HG03097 (cell line): ENCODE results near the gene SLC44A2.

Experiments
- ATAC-seq: cut with Tn5 transposase; IDR thresholded peaks from one replicate; pipeline ENCODE4 v1.9.1; 2021; ENCODE audit not compliant: unreplicated experiment, low FRiP score

SLC44A2 gene

DNA sequence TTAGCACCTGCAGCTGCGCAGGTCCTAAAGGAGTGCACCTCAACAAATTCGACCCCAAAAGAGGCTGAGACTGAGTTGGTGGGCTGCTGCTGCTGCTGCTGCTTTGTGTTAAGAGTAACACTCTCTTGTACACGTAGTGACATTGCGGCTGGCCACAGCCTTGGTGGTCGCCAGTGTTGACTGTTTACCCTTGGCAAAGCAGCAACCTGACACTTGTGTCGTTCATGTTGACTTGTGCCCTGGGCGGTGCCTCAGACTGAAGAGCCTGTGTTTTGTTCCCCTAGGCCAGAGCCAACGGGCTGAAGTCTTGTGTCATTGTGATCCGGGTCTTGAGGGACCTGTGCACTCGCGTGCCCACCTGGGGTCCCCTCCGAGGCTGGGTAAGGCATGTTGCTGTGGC is 53.5 kb downstream of the SLC44A2 start:
- ATAC-seq, result no peak

- ATAC-seq, result no peak
Measured at GRCh38 chr19:10679743-10680142, 54.4 kb downstream of the SLC44A2 start.

DNA sequence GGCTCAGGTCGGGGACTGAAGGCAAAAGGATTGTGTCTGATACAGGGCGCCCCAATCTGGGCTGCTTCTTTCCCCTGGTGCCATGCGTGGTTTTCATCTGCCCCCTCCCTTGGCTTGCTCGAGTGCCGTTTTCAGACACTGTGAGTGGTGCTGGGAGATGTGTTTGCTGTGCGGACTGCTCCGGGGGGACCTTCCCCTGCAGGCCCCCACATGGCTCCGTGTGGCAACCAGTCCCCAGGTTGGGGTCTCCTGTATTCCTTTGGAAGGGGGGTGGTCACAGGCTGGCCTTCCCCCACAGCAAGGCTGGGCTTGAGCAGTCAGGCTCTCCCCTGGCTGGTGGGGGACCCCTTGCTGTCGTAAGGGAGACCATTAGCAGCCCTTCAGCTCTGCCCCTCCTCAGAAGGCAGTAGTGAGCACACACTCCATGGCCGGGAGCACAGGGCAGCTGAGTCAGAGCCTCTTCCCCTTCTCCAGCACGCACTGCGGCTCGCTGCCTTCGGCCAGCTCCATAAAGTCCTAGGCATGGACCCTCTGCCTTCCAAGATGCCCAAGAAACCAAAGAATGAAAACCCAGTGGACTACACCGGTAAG is 55.3 kb downstream of the SLC44A2 start:
- no peak for ATAC-seq

DNA sequence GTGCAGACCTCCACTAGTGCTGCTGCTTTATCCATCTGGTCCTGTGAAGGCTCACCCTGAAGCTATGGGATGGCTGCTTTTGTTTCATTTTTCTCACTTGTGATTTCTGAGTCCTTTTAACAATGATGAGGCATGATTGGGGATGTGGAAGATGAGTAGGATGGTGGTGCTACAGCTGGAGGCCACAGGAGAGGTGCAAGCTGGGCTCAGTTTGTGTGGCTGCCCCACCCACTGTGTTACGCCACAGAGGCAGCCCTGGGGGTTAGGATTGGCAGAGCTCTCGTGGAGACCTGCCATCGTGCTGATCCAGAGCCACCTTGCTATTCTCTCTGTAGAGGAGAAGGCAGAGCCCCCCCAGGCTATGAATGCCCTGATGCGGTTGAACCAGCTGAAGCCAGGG is 56.3 kb downstream of the SLC44A2 start:
- ATAC-seq, result no peak

DNA sequence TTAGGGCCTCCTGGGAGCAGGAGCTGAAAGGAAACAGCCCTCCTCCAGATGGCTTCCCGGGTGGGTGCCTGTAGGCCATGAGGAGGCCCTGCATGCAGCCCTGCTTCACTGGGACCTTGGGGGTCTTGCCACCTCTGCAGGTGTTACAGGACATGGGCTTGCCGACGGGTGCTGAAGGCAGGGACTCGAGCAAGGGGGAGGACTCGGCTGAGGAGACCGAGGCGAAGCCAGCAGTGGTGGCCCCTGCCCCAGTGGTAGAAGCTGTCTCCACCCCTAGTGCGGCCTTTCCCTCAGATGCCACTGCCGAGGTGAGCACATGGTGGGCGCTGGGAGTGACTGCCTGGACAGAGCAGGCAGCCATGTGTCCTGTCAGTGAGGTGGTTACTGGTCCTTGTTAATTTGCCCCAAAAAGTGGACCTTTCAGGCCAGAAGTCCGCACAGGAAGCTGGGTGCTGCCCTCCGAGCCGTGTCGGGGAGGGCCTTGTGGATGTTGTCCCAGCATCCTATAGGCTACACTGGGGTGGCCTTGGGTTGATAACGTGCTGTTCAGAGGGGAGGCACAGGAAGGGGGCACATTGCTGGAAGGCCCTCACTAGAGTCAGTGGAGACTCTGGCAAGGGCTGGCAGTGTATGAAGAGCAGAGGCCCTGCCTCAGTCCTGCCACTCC is 57.2 kb downstream of the SLC44A2 start:
- ATAC-seq, result no peak

- no peak for ATAC-seq
Measured at GRCh38 chr19:10683064-10683426, 57.7 kb downstream of the SLC44A2 start.

DNA sequence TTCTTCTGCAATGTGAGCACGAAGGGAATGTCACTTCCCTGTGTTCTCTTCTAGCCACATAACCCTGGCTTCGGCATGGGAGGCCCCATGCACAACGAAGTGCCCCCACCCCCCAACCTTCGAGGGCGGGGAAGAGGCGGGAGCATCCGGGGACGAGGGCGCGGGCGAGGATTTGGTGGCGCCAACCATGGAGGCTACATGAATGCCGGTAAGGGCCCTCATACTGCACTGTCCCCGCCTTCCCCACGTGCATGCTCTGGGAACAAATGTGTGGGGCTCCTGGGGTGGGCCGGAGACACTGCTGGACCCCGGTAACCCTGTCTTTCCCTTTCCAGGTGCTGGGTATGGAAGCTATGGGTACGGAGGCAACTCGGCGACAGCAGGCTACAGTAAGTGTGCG is 58.2 kb downstream of the SLC44A2 start:
- no peak for ATAC-seq

- ATAC-seq, result no peak
Measured at GRCh38 chr19:10685210-10685609, 59.9 kb downstream of the SLC44A2 start.

- ATAC-seq, result no peak
Measured at GRCh38 chr19:10686193-10686592, 60.8 kb downstream of the SLC44A2 start.

DNA sequence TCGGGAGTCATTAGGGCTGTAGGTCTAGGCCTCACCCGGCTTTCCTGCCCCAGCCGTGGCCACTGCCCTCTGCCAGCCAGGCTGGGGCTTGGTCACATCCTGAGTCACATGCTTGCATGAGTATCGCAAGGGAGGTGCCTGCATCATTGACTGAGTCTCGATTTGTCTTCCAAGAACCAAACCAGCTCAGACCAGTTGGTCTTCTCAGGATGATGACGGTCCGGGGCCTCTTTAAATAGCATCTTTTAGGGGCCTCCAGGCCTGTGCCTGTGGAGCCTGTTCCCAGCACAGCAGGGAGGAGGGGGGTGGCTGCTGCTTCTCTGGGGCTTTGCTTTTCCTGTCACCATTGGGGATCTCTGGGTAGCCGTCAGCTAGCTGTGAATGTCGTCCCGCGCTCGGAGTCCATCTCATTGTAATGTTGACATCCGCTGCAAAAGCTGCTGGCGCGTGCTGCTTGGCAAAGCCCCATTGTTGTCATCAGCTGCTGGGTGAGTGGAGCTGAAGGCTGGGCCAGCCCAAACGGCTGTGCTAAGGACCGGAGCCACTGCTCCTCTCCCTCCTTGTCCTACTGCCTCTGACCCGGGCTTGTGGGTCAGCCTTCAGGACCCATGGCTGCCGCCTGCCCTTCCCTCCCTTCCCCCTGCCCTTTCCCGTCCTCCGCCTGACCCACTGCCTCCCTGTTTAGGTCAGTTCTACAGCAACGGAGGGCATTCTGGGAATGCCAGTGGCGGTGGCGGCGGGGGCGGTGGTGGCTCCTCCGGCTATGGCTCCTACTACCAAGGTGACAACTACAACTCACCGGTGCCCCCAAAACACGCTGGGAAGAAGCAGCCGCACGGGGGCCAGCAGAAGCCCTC is 61.5 kb downstream of the SLC44A2 start:
- ATAC-seq, result no peak

DNA sequence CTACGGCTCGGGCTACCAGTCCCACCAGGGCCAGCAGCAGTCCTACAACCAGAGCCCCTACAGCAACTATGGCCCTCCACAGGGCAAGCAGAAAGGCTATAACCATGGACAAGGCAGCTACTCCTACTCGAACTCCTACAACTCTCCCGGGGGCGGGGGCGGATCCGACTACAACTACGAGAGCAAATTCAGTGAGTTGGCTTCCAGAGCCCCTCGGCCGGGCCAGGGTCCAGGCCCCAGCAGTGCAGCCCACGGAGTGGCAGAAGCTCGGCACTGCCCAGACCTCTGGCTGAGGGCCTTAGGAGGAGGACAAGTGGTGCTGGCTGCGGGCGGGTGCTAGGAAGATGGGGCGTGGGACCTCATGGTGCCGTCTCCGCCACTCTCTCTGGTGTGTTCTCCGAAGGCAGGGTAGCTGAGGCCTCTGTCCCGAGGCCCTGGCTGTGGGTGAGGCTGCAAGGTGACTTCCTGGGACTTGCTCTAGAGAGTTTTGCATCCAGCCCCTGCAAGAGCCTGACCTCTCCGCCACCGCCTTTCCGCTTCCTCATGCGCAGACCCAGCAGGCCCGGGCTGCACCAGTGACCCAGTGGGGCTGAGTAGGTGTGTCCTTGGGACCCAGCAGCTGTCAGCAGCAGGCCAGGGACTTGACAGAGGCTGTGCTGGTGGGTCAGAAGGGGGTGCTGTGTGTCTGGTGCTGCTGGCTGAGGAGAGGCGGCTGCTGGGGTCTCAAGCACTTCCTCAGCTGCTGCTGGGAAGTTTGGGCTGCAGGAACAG is 62.4 kb downstream of the SLC44A2 start:
- ATAC-seq, result no peak

- no peak for ATAC-seq
Measured at GRCh38 chr19:10688545-10689280, 63.4 kb downstream of the SLC44A2 start.

GRCh38 chr19:10690341-10690781 is 65.0 kb downstream of the SLC44A2 start:
- no peak for ATAC-seq

DNA sequence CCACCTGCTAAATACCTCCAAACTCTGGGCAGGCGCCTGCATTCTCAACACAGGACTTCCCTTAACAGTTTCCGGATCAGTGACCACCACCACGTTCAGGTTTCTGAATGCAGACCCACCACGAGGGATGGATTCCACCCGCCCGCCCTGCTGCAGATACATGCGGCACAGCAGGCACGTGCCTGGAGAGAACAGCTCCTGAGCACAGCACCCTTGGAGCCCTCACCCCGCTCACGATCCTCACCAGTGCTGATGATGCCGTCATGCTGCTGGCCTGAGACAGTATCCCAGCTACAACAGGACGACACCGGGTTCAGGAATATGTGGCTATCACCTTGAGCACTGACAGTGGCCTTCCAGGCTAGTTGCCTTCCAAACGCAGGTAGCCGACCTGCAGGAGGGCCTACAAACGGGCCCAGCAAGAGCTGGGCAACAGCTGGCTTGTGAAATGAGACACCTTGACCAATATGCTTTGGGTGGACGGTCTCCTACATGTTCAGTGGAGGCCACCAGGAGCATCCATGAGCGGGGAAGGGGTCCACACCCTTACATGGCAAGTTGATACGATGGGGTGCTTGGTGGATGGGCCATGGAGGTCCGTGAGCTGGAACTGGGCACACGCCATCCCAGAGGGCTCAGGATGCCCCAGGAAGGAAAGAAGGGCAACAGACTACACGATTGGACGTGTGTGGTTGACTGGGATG is 66.0 kb downstream of the SLC44A2 start:
- ATAC-seq, result no peak

DNA sequence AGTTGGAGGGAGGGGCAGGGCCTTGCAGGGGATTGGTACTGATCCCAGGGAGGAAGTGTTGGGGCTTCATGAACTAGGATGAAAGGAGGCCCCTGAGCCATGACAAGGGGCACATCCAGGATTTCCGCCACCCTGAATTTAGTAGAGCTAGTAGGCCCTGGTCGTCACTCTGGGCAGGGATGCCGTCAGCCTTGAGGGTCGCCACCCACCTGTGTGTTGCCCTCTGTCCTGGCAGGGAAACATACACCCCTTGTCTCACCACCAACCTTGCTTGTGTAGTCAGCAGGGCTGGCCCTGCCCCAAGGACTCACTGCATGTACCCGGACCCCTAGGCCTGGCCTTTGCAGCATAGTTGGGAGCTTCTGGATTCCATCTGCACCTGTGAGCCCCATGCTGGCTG is 66.5 kb downstream of the SLC44A2 start:
- ATAC-seq, result no peak

GRCh38 chr19:10692673-10693264 is 67.4 kb downstream of the SLC44A2 start:
- no peak for ATAC-seq
